Stromal cell of bone marrow (primary cell): ENCODE results near the gene NMT1.

Experiments used
- DNase-seq: peaks from one replicate; pipeline ENCODE4 v3.0.0-alpha.2; 2012; ENCODE audit warnings: low read depth

Gene NMT1

DNA sequence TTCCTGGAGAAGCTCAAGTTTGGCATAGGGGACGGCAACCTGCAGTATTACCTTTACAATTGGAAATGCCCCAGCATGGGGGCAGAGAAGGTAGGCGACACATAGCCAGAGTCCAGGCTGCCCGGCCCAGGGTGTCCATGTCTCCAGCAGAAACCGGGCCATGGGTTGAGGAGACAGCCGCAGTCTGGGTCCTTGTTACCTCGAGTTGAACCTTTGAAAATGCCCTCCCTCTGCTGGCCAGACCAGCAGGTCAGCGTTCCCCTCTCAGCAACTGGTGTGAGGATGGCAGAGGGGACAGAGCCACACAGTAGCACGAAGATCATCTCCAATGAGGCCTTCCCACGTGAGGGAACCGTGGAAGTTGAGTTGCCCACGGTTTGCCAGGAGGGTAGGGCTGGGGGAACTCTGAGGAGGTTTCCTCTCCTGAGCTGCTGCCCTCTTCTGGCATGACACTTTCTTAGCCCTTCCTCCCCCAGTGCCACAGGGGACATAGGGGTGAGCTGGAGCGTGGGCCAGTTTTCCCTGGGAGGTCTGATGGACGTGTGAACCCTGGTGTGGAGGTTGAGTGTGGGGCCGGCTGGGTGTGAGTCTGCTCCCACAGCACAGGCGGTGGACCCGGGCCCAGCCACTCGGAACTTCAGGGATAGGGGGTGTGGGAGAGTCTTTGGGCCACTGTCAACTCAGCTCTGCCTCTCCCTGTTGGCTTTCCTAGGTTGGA, 43.9 kb downstream of the NMT1 start:
- no peak for DNase-seq

DNA sequence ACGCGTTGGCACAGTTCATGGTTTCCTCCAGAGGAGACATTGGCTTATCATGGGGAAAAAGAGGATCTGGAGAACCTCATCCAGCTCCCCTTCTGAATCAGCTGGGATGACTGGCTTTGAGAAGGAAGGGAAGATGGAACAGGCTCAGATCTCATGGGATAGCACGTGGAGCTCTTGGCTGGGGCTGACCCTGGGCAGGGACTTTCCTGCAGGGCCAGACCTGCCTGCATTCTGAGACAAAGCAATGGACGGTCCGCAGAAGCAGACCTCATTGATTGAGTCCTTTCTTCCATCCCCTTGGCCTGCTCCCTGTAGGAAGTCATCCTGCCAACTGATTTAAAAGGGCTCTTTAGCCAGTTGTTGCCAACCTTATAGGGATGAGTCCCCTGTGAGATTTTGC, 45.0 kb downstream of the NMT1 start:
- no peak for DNase-seq

DNA sequence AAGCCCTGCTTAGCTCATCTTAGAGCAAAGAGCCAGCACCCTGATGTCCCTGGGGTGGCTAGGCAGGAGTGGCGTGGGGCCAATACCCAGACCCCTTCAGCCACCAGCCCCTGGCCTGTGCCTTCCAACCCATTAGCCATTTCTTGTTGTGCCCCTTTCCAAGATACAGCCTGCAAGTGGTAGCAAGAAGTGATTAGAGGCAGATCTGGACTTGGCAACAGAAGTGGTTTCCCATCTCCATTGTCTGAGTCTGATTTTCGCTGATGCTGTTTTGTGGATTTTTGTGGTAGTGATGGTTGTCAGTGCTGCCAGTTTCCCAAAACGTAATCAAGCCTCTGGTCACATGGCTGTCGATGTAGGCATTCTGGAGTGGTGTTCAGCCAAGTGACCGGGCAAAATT, 45.5 kb downstream of the NMT1 start:
- DNase-seq, result no peak

DNA sequence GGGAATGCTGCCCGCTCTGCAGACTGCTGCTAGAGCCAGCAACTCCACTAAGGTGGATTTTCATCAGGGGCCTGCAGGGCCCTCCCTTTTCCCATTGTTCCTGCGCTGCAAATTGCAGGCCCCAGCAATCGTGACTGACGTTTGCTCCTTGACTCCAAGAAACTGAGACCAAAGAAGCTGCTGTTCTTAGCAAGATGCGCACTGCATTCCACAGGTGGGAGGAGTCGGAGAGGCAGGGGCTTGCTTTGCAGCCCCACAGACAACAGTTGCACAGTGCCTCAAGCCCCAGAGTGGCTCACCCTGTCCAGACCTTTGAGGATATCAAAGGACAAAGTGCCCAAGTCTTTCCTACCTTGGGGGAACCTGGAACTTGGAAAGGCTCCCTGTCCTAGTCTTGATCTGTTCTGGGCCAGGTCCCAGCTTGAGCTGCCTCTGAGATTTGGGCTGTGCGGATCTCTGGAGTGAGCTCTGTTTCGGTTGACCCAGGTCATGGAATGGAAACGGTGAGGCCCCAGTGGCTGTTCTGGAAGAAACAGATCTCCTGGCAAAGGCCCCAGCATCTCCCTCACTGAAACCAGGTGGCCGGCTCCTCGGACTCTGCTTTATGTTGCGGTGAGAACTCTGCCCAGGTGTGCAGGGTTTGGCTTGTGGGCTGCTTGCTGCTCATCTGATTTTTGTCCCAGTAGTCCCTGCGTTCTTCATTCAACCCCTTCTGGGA, 46.3 kb downstream of the NMT1 start:
- no peak for DNase-seq

DNA sequence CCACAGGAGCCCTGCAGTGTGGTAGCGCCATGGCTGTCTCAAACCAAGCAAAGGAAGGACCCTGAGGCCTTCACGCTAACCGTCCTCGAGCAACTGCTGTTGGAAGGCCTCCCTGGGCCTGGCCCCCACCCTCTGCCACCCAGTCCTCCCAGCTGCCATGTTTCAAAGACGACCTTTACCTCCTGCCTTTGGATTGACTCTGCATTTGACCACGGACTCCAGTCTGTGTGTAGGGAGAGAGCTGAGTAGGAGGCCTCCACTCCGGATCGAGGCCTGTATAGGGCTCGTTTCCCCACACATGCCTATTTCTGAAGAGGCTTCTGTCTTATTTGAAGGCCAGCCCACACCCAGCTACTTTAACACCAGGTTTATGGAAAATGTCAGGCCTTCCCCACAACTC, 46.9 kb downstream of the NMT1 start:
- no peak for DNase-seq

DNA sequence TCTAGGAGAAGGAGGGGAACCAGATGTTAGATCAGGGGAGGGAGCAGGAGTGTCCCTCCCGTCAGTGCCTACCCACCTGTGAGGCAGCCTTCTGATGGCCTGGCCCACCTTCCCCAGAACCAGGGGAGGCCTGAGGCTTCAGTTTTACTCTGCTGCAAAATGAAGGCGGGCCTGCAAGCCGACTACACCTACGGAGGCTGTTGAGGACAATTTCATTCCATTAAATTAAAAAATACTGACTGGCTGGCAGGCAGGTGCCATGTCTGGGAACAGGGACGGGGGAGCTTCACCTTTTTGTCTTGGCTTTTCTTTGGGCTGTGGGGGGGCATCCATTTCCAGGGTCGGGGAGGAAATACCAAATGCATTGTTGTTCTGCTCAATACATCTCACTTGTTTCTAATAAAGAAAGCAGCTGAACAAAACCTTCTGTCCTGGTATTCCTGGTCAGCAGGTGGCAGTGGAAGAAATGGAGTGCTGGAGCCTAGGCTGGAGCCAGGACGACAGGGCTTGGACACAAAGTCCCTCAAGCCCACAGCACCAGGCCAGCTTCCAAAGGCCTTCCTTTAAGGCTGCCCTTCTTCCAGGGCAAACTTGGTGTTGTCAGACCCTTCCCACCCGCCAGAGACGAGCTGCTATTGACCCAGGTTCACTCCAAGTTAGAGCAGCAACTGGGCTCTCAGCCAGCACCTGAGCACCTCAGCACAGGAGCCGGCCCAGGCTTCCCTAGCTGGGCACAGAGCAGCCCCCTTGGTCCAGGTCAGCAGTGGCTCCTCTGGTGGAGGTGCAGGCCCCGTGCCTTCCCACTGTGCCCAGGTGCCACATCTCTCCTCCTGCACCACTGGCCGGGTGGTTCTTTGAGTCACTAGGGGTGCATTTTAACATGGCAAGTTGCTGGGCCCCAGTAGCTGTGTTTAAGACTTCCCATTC, 47.7 kb downstream of the NMT1 start:
- DNase-seq, result no peak

DNA sequence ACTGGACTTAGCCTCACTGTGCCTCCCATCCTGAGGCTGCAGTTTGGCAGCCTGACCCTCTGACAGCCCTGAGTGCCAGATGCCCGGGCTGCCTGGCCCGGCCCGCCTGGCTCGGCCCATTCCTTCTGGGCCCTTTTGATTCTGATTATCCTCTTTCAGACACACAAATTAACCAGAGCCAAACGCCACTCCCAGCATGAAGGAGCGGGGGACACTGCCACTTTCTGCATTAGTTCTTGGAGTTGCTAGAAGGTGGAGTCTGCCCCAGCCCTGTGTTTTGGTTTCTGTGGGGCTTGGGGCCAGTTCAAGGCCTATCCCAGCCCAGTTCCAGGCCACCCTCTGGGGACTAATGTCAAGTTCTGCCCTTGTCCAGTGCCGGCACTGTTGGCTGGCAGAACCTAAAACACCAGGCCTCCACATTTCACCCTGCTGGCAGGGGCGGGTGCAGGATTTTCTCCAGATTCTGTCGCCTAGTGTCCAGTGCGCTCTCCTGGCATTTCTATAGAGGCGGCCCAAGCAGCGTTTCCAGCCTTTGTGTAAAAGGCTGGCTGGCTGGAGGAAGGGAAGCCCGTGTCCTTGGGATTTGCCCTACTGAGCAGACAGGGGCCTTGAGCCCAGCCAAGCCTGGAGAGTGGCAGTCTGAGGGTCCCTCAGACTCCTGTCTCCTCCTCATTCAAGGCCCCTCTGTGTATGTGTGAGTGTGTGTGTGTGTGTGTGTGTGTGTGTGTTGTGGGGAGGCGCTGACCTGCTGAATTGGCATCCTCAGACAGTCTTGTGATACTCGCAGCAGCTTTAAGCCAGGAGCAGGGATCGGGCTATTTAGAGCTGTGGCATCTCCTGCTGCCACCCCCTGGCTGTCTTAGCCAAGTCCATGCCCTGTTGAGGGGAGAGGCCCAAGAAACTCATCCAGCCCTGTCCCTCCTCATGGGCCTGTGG, 49.8 kb downstream of the NMT1 start:
- DNase-seq, result no peak

DNA sequence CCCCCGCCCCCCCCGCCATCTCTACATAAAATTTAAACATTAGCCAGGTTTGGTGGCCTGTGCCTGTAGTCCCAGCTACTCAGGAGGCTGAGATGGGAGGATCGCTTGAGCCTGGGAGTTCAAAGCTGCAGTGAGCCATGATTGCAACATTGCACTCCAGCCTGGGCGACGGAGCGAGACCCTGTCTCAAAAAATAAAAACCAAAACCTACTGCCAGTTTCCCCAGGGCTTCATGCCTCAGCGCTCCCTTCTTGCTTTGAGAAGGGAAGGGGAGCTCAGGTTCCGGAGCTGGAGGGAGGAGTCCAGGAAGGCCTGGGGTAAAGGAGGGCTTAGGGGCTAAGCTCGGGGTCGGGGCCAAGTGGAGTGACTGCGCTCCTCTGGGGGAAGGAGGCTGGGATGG, 50.7 kb downstream of the NMT1 start:
- DNase-seq, result no peak

DNA sequence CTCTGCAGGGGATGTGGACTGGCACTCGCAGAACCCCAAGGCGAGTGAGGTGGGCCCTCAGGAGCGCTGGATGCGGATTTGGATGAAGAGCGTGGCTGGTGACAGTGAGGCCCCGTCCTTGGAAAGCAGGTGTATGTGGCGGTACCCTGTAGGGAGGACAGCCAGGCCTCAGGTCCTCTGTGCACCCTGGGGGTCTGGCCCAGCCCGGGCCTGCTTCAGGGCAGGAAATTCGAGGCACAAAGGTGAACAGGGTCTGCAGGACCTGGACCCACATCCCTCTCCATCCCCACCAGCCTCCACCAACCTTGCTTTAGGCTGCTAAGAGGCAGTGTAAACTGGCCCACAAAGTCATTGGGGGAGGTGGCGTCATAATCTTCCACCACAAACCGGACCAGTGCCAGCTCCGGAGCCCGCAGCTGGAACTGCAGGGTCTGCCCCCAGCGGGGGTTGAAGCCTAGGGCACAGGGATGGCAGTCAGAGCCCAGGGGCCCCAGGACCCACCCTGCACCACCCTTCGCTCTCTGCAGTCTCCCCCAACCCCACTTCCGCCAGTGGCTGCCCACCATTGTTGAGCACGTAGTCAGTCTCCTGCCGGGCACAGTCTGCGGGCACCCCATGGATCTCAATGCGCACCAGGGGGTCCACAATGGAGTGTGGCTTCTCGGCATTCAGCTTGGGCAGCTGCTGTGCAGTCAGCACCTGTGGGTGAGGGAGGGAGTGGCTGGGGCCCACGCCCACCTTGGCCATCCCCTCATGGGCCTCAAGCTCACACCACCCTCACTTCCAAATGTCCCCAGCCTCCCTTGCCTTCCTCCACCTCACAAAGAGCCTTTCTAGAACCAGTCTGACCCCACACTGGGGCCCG, 51.7 kb downstream of the NMT1 start:
- no peak for DNase-seq

DNA sequence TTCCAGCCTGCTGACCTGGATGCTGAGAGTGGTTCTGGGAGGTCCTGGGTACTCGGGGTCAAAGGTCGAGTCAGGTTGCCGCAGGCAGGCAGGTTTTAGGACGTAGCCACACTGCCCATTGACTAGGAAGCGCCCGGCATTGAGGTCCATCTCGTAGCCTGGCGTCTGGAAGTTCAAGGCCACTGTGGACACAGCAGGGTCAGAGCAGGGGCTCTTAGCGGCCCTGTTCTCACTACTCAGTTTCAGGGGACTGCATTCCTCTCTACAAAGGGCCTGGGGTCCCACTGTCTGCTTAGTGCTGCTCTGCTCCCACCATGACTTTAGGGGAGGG, 52.3 kb downstream of the NMT1 start:
- DNase-seq, result no peak

DNA sequence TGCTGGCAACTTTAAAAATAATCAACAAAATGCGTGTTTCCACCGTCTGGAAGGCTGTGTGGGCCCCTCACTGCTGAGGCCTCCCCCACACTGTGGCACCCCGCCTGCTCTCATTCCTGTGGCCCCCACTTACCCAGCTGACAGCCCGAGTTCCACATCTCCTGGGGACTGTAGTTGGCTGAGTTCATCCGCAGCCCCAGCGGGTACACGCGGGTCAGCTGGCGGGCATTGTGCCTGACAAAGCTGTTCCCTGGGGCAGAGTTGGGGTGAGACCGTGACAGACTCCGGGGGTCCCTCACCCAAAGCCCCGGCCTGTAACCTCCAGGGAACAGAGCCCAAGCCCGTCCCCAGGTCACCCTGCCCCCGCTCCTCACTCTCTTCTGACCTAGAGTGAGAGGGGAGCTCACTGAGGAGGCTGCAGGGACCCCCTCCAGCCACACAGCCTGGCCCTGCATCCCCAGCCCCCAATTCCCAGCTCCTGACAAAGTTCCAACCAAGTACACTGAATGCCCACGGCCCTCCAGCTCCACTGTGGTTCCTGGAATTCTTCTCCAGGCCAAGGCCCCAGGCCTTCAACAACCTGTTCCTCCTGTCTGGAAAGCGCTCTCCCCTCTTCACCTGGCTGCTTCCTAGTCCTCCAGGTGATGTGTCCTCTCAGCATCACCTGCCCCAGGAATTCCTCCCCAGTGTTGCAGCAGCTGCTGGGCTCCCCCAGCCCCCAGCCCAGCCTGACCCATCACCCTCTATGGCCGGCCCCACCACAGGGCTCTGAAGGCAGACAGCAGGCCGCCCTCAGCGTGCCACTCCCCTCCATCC, 53.2 kb downstream of the NMT1 start:
- DNase-seq, result no peak

DNA sequence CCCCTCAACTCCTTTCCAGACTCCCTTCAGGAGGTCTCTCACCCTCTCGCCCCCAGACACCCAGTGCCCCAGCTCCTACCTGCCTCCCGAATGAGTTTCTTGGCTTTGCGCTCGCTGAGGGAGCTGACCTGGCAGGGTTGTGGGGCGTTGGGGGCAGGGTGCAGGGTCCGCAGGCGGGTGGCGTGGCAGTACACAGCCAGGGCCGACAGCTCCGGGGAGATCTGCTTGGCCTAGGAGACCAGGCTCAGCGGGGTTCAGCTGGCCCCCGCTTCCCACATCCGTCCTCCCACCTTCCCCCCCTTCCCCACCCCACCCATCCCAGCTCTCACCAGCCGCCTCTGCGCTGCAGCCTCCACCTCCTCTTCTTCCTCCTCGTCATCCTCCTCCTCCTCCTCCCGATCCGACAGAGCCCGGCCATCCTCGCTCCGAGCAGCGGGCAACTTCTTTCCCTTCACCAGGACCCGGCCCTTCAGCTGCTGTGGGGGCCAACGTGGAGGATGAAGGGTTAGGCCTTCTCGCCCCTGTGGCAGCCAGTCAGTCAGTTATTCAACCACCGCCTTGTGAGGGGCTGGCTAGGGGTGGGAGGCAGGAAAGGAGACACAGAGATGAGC, 54.0 kb downstream of the NMT1 start:
- no peak for DNase-seq

DNA sequence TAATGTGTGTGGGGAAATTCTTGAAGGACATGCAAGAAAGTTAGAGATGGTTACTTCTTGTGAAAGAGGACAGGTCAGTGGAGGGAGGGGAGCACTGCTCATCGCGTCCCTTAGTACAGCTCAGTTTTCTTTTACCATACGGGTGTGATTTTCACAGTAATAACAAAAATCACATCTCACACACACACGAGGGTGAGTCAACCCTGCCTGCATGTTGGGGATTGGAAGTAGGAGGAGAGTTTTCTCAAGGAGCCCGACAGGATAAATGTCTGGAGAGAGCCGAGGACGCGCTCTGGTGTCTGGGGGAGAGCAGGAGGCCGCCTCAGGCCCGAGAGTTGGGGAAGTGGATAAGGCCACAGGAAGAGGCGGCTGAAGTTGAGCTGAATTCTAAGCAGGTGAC, 54.8 kb downstream of the NMT1 start:
- DNase-seq, result no peak

DNA sequence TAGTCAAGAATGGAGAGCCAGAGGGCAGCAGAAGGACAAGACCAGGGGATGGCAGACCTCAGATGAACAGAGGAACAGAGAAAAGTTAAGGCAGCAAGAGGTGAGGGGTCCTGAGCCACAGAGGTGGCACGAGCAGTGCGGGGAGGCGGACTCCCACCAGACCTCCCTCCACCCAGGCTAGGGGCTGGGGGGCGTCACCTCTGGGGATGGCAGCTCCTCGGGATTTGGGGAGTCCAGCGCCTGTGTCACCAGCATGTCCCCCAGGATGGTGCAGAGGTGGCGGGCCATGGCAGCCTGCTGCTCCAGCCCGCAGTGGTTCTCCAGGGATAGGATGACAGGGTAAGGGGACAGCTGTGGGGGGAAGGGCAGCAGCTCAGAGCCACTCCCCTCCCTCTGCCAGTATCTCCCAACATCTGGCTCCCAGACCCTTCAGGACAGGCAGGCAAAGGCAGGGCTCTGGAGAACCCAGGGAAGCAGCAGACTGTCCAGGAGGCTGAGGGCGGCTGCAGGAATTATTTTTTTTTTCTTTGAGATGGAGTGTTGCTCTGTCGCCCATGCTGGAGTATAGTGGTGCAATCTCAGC, 55.4 kb downstream of the NMT1 start:
- DNase-seq, result no peak

DNA sequence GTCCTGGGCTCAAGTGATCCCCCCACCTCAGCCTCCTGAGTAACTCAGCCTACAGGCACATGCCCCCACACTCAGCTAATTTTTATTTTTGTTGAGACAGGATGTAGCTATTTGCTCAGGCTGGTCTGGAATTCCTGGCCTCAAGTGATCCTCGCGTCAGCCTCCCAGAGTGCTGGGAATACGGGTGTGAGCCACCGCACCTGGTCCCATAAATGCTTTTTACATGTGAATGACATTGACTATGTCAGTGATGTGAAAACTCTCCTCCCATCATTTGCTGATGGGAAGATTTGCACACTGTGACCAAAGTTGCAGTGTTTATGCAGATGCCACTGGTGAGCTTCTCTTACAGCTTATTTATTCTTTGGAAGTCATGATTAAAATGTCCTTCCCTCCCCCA, 56.2 kb downstream of the NMT1 start:
- DNase-seq, result no peak

DNA sequence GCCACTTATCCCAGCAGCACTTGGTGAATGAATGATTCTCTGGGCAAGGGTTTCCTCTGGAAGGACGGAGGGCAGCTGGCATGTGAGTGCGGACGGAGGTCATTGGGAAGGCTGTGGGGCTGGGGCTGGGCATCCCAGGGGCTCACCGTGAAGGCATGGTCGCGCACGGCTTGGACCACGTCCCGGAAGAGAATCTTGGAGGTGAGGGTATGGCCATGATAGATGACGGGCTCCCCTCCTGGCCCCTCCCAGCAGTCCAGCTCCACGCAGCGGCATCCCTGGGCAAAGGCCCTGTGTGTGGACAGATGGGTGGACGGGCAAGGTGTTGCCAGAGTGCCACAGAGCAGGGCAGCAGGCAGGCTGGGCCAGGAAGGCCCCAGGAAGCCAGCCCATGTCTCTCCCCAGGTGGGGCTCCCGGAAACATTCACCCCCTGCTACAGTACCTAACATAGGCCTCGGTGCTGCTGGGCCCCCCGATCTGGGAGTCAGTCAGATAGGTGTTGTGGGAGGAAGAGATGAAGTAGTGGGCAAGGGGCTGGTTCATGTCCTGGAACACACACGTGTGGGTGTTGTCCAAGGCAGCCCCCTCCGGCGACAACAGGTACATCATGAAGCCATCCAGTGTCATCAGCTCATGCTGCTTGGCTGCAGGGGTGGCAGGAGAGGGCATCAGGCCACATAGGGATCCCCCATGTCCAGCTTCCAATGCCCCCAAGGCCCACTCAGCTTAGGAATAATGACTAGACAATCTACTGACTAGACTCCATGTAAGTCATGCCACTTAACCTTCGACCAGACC, 56.9 kb downstream of the NMT1 start:
- no peak for DNase-seq

DNA sequence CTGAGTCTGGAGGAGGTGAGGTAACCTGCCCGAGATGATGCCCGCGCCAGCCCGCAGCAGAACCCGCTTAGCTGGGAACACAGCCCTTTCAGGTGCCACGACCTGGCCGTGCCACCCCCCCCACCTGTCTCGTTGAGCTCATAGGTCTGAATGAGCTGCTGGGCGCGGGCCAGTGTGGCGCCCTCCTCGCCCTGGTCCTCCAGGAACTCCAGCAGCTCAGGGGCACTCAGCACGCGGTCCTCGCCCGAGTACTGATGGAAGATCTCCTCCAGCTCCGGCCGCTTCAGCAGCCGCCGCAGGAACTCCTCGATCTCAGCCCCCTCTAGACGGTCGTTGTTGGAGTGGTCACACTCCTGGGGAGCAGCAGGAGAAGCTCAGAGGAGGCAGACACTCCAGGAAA, 57.6 kb downstream of the NMT1 start:
- DNase-seq, result no peak

DNA sequence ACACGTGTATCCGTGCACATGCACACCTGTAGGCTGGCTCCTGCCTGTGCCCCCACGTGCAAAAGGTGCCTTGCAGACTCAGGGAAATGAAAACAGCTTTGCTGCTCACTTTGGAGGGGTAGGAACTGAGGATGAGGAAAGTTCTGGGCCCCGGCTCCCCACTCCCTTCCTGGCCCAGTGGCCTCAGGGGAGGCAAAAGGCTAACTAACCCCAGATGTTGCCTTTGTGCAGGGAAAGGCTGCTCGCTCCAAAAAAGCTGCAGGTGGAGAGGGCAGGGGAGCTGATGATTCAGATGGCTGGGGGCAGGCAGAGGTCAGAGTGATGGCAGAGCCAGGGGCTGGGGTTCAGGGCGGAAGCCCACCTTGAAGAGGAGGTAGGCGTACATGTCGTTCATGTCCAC, 58.8 kb downstream of the NMT1 start:
- no peak for DNase-seq
